Vagina (tissue), 2 donors: ENCODE data around the gene CFD.

Experiments used
- POLR2A ChIP-seq, 2 donors: fragments of 450-650 bp; IDR thresholded peaks; one replicate each; pipeline ENCODE4 v1.6.1; 2017; ENCODE audit warnings: antibody characterized with exemption in 2 of 2, mild to moderate bottlenecking in 2 of 2, moderate library complexity in 2 of 2
- POLR2AphosphoS5 ChIP-seq, 2 donors: sonication (generic); formaldehyde crosslinking; IDR thresholded peaks; one replicate each; pipeline ENCODE4 v1.9.0; 2017; ENCODE audit warnings: antibody characterized with exemption in 2 of 2, mild to moderate bottlenecking in 2 of 2, low read depth in 1 of 2; ENCODE audit not compliant: insufficient read depth in 1 of 2
- TF ChIP-seq, protein P1 (sequence below), 3 experiments: fragments of 450-650 bp in 2 of 3; fragments of 200-600 bp in 1 of 3; sonication (generic) in 1 of 3; IDR thresholded peaks; one replicate each; pipeline ENCODE4 v1.5.1; 2017 to 2019; ENCODE audit warnings: antibody characterized with exemption in 3 of 3, mild to moderate bottlenecking in 2 of 3, moderate library complexity in 2 of 3

DNA sequence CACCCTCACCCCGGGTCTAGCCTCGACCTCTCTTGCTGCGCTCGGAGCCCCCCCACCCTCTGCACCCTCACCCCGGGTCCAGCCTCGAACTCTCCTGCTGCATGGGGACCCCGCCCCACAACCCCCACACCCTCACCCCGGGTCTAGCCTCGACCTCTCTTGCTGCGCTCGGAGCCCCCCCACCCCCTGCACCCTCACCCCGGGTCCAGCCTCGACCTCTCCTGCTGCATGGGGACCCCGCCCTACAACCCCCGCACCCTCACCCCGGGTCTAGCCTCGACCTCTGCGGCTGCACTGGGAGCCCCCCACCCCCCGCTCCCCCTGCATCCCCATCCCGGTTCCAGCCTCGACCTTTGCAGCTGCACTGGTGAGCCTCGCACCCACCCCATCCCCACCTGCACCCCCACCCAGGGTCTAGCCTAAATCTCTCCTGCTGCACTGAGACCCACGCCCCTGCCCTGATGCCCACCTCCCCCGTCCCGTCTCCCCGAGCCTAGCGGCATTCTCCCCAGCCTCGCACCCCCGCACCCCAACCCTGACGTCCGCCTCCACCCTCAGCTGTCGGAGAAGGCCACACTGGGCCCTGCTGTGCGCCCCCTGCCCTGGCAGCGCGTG is 1.8 kb downstream of the CFD start:
- TF ChIP-seq, protein P1, sequence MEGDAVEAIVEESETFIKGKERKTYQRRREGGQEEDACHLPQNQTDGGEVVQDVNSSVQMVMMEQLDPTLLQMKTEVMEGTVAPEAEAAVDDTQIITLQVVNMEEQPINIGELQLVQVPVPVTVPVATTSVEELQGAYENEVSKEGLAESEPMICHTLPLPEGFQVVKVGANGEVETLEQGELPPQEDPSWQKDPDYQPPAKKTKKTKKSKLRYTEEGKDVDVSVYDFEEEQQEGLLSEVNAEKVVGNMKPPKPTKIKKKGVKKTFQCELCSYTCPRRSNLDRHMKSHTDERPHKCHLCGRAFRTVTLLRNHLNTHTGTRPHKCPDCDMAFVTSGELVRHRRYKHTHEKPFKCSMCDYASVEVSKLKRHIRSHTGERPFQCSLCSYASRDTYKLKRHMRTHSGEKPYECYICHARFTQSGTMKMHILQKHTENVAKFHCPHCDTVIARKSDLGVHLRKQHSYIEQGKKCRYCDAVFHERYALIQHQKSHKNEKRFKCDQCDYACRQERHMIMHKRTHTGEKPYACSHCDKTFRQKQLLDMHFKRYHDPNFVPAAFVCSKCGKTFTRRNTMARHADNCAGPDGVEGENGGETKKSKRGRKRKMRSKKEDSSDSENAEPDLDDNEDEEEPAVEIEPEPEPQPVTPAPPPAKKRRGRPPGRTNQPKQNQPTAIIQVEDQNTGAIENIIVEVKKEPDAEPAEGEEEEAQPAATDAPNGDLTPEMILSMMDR (IDR thresholded peaks at IDR 0.05): no peak
- no peak for TF ChIP-seq POLR2AphosphoS5 (IDR thresholded peaks at IDR 0.05; ENCODE audit: insufficient read depth in 1 of 2, low read depth in 1 of 2)
- no peak for TF ChIP-seq POLR2A (IDR thresholded peaks at IDR 0.05)
